ENCODE data around the gene UBA3.

UBA3 gene

DNA sequence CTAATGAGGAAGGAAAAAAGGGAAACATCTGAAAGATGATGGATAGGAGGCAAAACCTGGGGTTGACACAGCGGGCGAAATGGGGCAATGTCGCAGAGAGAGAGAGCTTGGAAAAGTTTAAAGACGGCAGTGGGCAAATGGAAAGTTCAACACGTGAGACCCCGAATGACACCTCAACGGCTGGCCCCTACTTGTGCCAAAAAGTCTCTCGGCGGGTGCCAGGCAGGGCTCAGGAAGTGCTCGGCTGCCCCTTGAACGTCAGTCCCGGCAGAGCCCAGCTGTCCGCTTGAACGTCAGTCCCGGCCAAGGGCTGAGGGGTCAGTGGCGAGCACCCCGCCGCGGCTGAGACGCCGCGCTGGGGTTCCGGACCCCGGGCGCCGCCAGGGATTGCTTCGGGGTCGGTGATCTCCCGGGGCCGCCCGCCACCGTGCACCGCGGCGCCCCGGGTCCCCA is 67.3 kb downstream of the UBA3 start:
- peak in 32 of 56 donors; percentile 8 to 59 (median 28) for DNase-seq

DNA sequence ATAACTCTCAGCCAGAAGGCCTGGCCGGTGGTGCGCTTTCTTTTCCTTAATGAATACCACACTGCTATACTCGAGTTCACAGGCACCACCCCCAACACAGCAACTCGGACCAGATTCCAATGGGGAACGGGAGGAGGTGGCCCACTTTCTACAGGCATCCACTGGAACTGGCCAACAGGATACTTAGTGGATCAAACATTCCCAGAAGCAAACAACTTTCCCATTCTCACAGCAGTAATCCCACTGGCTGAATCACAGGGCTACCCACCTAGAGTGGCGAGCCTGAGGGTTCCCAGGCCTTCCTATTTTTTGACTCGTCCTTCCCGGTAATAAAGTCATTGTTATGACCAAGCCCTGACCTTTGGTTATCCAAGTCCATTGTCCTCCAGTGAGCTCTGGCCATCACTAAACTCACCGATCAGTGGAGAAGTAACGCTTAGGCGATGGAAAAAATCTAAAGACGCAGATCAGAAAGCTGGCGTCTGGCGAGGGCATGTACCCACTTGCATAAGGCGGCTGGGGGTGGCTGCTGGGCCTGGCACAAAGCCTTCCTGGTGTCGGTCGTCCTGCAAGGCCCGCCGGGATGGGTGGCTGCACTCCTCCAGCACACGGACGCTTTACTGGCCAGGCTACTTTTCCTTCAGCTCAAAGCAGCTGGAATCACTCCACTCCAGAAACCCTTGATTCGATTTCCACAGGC is 67.9 kb downstream of the UBA3 start:
- peak in 6 of 56 donors; percentile 4 to 42 (median 14) for DNase-seq

DNA sequence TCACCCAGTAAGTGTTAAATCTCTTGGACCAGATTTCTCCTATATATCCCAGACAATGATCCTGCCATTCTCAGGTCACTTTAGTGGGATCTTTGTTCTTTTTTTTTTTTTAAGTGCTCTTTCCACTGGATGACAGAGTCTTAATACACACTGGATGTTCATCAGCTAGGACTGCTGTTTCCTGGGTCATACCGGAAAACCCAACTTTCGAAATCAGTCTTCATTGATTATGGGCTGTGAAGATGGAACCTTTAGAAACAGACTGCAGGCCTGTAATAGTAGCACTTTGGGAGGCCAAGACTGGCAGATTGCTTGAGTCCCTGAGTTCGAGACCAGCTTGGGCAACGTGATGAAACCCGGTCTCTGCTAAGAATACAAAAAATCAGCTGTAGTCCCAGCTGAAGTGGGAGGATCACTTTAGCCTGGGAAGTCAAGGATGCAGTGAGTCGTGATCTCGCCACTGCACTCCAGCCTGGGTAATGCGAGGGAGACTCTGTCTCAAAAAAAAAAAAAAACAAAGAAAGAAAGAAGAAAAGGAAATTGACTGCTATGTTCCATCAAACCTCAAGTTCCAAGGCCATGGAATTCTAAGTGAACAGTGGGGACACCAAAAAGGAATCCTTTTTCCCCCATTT is 69.0 kb downstream of the UBA3 start:
- DNase-seq = no peak

DNA sequence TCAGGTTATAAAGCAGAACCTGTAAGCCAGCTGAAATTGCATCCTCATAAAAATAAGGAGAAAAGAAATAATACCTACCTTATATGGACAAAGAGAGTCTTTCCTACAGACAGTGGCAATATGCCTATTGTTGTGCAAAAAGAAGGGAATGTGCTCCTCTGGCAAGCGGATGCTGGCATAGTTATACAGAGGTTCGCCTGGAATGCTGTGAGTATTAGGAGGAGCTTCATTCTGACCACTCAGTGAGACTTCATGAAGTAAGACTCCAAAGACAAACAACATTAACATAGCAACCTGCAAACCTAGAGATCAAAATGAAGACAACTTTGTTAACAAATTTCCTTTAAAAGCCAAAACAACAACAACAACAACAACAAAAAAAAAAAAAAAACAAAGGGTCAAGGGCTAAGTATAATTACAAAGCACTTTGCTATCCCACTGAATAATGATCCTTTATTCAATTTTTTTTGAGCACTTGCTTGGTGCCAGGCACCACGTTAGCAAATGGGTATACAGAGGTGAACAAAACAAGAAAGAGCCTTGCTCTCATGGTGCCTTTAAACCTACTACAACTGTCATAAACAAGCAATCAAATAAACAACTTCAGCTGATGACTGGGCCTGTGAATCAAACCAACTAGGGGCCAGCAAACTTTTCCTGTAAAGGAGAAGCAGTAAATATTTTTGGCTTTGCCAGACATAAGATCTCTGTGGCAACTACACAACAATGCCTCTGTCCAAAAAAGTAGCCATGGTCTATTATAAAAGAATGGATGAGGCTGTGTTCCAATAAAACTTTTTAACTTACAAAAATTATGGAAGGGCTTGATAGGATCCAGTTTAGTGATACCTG is 70.4 kb downstream of the UBA3 start:
- DNase-seq = peak in 1 of 56 donors; percentile 1

DNA sequence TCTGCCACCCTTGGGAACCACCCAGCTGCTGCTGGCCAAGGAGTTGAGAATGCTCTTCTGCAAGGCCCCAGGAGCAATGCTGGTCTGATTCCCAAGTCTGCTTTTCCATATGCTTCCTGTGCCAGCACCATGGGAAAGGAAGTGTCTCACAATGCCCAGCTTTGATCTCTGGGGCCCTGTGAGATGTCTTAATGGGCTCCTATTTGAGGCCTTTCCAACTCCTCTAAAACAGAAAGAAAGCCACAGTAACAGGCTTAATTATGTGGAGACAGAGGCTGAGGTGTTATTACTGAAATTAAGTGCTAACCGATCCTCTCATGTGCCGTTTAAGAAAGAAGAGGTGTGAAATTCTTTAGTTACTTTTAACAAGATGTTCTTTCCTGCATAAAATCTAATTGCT is 71.2 kb downstream of the UBA3 start:
- DNase-seq = no peak

DNA sequence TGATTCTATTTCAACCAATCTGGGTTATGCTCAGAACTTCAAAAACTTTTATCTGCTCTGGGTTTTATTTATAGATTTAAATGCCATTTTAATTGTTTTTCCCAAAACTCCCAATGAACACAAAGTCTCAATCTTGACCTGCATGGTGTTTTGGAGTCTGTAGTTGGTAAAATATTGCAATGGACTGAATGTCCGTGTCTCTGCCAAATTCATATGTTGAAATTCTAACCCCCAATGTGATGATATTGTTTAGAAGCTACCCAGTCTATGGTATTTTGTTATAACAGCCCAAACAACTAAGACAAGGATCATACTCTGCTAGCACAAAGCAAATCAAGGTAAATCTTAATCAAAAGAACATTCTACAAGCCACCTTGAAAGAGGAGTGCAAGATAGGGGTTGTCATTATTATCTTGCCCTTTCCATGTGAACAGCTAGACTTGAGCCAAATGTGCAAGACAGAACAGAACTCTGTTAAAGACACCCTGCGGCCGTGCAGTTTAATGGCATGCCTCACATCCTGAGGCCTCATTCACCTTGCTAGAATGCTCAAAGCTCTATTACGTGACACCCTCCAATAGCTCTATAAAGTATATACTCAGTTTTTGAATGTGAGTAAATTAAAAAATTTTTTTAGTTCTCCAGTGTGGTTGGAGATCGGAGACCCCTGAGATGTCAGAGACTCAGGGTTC is 74.2 kb downstream of the UBA3 start:
- no peak for DNase-seq

DNA sequence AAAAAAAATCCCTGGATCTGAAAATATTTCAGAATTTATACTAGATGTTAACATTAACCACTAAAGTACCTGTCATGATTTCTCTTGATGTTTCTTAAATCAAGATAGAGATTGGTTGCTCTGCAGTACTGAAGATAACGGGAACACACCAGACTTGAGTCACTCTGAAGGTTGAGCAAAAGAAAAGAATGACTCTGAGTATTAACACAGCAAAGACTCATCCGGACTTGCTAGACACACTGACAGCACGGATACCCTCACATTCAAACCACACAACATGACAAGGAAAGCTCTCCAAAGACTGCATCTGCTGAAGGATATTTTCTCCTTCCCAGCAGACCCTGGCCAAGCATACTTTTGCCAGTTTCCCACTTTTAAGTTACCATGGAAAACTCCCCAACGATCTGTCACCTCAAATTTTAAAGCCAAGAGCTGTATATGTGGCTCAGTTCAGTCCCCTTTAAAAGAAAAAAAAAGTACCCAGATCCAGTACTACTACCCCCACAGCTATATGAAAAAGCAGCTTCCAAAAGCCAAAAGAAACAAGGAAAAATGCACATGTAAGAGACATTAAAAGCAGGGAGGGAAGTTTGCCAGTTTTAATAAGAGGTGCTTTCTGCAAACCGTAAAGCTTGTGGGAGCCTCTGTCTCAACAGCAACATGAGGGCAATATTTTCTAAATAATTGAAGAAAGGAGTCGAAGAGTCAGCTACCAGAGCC is 74.9 kb downstream of the UBA3 start:
- no peak for DNase-seq

Measured in nucleus accumbens (tissue), 56 donors.